ENCODE results near the gene HNRNPA3.
"Not testable (repeated sequence)": the region's sequence is repeated elsewhere in the genome, so short reads cannot be mapped to it uniquely, and the experiment has no call there.

Gene HNRNPA3

DNA sequence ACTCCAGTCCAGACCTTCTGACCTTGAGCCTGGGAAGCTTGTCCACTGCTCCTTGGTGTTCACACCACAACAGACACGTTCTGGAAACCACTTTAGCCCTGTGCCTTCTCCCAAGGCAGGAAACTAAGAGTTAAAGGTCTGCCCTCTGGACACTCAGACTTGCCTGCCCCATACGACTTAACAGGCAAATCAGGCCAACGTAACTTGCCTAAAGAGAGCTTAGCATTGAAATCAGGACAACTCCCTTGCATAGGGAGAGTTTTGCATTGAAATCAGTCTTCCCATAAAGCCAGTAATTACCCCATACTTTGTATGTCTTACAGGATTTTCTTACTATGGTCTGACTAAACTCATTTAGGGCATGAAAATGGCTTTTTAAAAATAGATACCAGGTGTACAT, 33.4 kb downstream of the HNRNPA3 start:
- no peak overlapping the region for H3K4me3 ChIP-seq (ENCODE audit: low read depth, low read length)
- TF ChIP-seq MYC (IDR thresholded peaks at IDR 0.05; ENCODE audit: low read depth, low read length) = no peak
- DNase-seq (ENCODE audit: low read depth) = no peak

DNA sequence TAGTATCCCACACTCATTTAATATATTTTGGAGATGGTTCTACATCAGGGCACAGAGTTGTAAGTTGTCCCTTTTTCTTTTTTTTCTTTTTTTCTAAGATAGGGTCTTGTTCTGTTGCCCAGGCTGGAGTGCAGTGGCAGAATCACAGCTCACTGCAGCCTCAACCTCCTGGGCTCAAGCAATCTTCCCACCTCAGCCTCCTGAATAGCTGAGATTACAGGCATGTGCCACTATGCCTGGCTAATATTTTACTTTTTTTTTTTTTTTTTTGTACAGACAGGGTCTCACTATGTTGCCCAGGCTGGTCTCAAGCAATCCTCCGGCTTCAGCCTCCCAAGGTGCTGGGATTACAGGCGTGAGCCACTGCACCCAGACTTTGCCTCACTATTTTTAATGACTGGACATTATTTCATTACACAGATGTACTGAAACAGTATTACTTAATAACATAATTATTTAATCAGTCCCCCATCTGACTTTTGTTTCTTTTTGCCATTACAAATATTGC, 34.0 kb downstream of the HNRNPA3 start:
- not testable (repeated sequence) for H3K4me3 ChIP-seq (ENCODE audit: low read depth, low read length); DNase-seq (ENCODE audit: low read depth)

DNA sequence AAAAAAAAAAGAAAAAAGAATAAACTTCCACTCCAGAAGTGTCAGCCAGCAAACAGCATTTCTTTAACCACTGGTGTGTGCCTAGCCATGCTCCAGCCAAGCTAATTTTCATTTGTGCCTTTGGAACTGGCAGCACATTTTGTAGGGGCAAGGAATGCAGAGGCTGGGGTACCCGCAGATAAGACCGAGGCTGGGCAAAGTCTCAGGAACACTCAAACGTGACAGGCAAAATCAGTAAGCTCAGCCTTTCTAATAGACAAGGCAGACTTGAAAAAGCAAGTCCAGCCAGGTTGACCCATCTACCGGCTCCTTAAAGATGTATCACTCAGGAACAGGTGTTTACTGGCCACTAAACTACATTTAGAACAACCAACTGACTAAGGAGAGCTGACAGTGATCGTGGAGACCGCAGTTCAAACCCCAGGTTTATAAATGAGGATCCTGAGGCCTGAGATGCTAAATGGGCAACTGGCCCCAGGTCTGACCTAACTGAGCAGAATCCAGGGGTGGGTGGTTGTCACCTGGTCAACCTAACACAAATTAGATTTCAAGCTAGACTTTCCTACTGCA, 35.2 kb downstream of the HNRNPA3 start:
- TF ChIP-seq, protein P1, sequence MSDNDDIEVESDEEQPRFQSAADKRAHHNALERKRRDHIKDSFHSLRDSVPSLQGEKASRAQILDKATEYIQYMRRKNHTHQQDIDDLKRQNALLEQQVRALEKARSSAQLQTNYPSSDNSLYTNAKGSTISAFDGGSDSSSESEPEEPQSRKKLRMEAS (IDR thresholded peaks at IDR 0.05; ENCODE audit: low read depth, low read length) = no peak
- TF ChIP-seq, protein P2, sequence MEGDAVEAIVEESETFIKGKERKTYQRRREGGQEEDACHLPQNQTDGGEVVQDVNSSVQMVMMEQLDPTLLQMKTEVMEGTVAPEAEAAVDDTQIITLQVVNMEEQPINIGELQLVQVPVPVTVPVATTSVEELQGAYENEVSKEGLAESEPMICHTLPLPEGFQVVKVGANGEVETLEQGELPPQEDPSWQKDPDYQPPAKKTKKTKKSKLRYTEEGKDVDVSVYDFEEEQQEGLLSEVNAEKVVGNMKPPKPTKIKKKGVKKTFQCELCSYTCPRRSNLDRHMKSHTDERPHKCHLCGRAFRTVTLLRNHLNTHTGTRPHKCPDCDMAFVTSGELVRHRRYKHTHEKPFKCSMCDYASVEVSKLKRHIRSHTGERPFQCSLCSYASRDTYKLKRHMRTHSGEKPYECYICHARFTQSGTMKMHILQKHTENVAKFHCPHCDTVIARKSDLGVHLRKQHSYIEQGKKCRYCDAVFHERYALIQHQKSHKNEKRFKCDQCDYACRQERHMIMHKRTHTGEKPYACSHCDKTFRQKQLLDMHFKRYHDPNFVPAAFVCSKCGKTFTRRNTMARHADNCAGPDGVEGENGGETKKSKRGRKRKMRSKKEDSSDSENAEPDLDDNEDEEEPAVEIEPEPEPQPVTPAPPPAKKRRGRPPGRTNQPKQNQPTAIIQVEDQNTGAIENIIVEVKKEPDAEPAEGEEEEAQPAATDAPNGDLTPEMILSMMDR (IDR thresholded peaks at IDR 0.05; ENCODE audit: low read depth, low read length) = no peak
- TF ChIP-seq MYC (IDR thresholded peaks at IDR 0.05; ENCODE audit: low read depth, low read length) (no peak), POLR2A (IDR thresholded peaks at IDR 0.05; ENCODE audit: extremely low read depth, insufficient read length) (no peak)
- no peak for DNase-seq (ENCODE audit: low read depth)
- H3K4me3 ChIP-seq (ENCODE audit: low read depth, low read length) = no peak overlapping the region

DNA sequence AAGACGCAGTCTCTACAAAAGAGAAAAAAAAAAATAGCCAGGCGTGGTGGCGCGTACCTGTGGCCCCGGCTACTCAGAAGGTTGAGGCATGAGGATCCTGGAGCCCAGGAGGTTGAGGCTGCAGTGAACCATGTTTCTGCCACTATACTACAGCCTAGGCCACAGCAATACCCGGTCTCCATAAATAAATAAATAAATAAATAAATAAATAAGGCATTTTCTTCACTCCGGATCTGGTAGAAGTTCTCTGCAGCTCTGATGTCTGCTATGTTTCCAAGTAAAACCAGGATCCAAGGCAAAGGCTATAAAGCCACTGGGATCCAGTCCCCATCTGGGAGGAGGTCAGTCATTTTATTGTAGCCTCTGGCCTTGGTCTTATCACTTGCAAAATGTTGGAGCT, 36.4 kb downstream of the HNRNPA3 start:
- no peak for DNase-seq (ENCODE audit: low read depth)
- H3K4me3 ChIP-seq (ENCODE audit: low read depth, low read length) = no peak overlapping the region
- TF ChIP-seq POLR2A (IDR thresholded peaks at IDR 0.05; ENCODE audit: extremely low read depth, insufficient read length) (no peak), MYC (IDR thresholded peaks at IDR 0.05; ENCODE audit: low read depth, low read length) (no peak)
- TF ChIP-seq, protein P2 (IDR thresholded peaks at IDR 0.05; ENCODE audit: low read depth, low read length) = no peak
- TF ChIP-seq, protein P1 (IDR thresholded peaks at IDR 0.05; ENCODE audit: low read depth, low read length) = no peak

DNA sequence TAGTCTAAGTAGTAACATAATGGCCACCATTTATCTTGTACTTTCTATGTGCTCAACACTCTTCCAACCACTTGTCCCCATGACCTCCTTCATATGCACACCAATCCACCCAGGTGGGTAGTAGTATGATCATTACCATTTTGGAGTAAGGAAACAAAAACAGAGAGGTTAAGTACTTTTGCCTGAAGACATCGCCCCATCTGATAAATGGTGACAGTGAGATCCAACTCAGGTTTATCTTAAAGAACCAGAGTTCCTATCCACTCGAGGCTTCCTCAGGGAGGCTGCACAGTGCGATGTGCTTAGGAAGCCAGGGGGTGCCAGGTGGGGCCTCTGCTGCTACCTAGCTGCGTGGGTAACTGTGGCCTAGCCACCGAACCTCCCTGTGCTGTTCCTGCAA, 37.9 kb downstream of the HNRNPA3 start:
- no peak overlapping the region for H3K4me3 ChIP-seq (ENCODE audit: low read depth, low read length)
- TF ChIP-seq, protein P1 (IDR thresholded peaks at IDR 0.05; ENCODE audit: low read depth, low read length) = no peak
- no peak for TF ChIP-seq POLR2A (IDR thresholded peaks at IDR 0.05; ENCODE audit: extremely low read depth, insufficient read length)
- TF ChIP-seq, protein P2 (IDR thresholded peaks at IDR 0.05; ENCODE audit: low read depth, low read length) = no peak
- no peak for TF ChIP-seq MYC (IDR thresholded peaks at IDR 0.05; ENCODE audit: low read depth, low read length)

DNA sequence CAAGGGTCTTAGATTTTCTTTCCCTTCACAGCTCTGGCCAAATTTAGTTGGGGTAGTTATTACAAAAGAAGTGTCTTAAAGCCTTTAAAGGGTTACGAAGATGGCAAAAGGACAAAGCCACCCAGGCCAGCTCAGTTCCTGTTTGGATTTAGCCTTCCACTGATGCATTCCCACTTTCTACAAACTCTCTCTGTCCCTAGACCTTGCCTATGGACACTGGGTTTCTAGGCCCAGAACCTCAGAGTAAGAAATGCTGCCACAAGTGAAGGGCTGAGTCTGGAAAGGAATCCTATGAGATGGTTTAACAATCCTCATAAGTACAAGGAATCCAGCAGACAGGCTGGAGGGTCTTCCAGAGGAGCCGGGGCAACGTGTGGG, 38.6 kb downstream of the HNRNPA3 start:
- DNase-seq (ENCODE audit: low read depth) = no peak
- TF ChIP-seq, protein P1 (IDR thresholded peaks at IDR 0.05; ENCODE audit: low read depth, low read length) = no peak
- TF ChIP-seq POLR2A (IDR thresholded peaks at IDR 0.05; ENCODE audit: extremely low read depth, insufficient read length) = no peak
- no peak for TF ChIP-seq MYC (IDR thresholded peaks at IDR 0.05; ENCODE audit: low read depth, low read length)
- no peak overlapping the region for H3K4me3 ChIP-seq (ENCODE audit: low read depth, low read length)

More for the DNA sequence above, 37.9 kb downstream of the HNRNPA3 start:
- no peak for DNase-seq (ENCODE audit: low read depth)

DNA sequence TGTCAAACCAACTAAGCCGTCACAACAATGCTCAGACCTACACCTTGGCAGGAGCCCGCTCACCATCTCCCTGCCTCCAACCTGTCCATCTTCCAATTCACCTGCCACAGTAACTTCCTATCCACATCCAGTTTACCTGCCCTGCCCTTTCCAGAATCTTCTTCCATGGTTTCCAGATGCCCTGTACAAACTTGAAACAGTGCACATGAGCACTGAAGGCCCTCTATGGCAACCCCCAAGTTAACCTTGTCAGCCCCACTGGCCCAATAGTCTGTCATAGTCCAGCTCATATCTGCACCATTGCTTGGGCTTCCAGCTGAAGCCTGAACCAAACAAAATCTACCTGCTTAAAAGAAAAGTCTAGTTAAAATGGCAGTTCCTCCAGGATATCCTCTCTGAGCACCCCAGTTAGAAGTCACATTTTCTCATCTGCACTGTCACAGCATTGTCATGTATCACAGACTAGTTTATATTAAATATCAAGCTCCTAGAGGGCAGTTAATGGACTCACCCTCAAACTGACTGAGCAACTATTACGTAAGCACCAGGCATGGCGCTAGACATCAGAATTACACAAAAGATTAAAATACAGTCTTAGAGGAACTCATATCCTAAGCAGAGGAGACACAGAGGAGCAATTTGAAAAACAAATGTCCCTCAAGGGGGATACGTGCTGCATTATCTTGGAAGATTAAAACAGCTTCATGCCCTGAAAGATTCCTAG, 40.4 kb downstream of the HNRNPA3 start:
- peak; percentile 69 for DNase-seq (ENCODE audit: low read depth)
- no peak overlapping the region for H3K4me3 ChIP-seq (ENCODE audit: low read depth, low read length)
- TF ChIP-seq, protein P2 (IDR thresholded peaks at IDR 0.05; ENCODE audit: low read depth, low read length) = no peak
- TF ChIP-seq POLR2A (IDR thresholded peaks at IDR 0.05; ENCODE audit: extremely low read depth, insufficient read length) = no peak

Measured in NB4 (cell line).